Cardiac fibroblast (primary cell): Measurements from ENCODE around the gene LAD1.

ENCODE experiments used
- DNase-seq, 2 donors: peaks; one replicate each; pipeline versions ENCODE4 v3.0.0 to v3.0.0-alpha.2; 2010; ENCODE audit warnings: low read depth in 2 of 2
- H3K4me3 ChIP-seq, 2 donors: replicated peaks in 1 of 2; 1 replicate in 1 of 2; 2 replicates in 1 of 2; pipeline ENCODE4 v1.5.1; 2011; ENCODE audit warnings: low read depth in 2 of 2, low read length in 2 of 2, mild to moderate bottlenecking in 2 of 2, moderate library complexity in 1 of 2
- CTCF ChIP-seq: IDR thresholded peaks from one replicate; pipeline ENCODE4 v1.5.1; 2011; ENCODE audit warnings: low read depth, mild to moderate bottlenecking, low read length, inconsistent platforms

Gene LAD1

GRCh38 chr1:201355471-201355870 is 43.7 kb downstream of the LAD1 start:
- no peak for DNase-seq
- H3K4me3 ChIP-seq, result no peak overlapping the region
- no peak for TF ChIP-seq CTCF

GRCh38 chr1:201354901-201355295 is 44.2 kb downstream of the LAD1 start:
- DNase-seq, result no peak
- no peak overlapping the region for H3K4me3 ChIP-seq
- TF ChIP-seq CTCF, result no peak

GRCh38 chr1:201354151-201354900 is 44.8 kb downstream of the LAD1 start:
- TF ChIP-seq CTCF, result no peak
- no peak for DNase-seq
- H3K4me3 ChIP-seq, result no peak overlapping the region

- H3K4me3 ChIP-seq, result no peak overlapping the region
- no peak for TF ChIP-seq CTCF
- DNase-seq, result no peak
Observed at GRCh38 chr1:201353186-201353940, 45.8 kb downstream of the LAD1 start.

- DNase-seq, result no peak
- no peak for TF ChIP-seq CTCF
- no peak overlapping the region for H3K4me3 ChIP-seq
Observed at GRCh38 chr1:201351617-201352016, 47.5 kb downstream of the LAD1 start.

- TF ChIP-seq CTCF, result no peak
- H3K4me3 ChIP-seq, result no peak overlapping the region
- no peak for DNase-seq
Observed at GRCh38 chr1:201350884-201351283, 48.2 kb downstream of the LAD1 start.
